ENCODE results near the gene STAT6.

DNA sequence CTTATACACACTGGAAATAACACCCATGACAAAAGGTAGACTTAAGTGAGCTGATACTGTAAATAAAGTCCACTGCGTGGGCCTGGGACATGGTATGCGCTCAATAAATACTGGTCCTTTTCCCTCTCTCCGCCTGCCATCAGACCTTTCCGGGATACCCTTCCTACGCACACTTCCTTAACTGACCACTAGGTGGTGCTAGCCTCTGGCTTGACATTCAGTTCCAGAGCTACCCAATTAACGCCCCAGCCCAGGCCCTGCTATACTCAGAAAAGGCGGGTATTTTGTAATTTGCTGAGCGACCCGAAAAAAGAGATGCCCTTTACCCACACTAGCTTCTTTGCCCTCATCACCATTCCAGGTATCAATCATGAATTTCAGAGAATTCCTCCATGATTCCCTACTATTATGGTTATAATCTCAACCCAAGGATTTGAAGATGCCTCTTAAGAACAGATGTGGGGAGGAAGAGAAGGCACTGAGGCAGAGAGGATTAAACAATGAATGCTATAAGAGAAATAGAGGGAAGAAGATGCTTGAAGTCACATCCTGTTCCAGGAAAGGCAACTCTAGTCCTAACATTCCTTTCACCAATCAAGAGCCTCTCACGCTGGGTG lies 13.2 kb upstream of the STAT6 start:
- TF ChIP-seq GATA2 (IDR thresholded peaks at IDR 0.05; ENCODE audit: low read depth, low read length) (no peak), GATA3 (IDR thresholded peaks at IDR 0.05; ENCODE audit: low read depth, low read length) (no peak)

Data from SH-SY5Y (cell line).